GM23338 (cell line): ENCODE results near the gene MUC16. TPM values are rescaled to one million over a fixed set of nuclear protein-coding genes. Genes with fewer than 3 reads are reported as not detected.

ENCODE experiments used
- ATAC-seq: fragments of 200-7000 bp; cut with Tn5 transposase; 3 replicates; pipeline ENCODE4 v1.9.1; 2020
- DNase-seq: peaks from one replicate; pipeline ENCODE4 v3.0.0-alpha.2; 2015; ENCODE audit warnings: low spot score
- H2AFZ ChIP-seq: fragments of 200-600 bp; sonication (generic); 2 replicates; pipeline ENCODE4 v1.8.0; 2016; ENCODE audit warnings: antibody characterized with exemption, mild to moderate bottlenecking, moderate library complexity
- H3F3A ChIP-seq: fragments of 200-600 bp; sonication (generic); replicated peaks from 2 replicates; pipeline ENCODE4 v1.8.0; 2017; ENCODE audit warnings: antibody characterized with exemption, mixed run types, low read depth
- H3K27ac ChIP-seq: fragments of 200-600 bp; sonication (generic); 2 replicates; pipeline ENCODE4 v1.6.1; 2016; ENCODE audit warnings: low read depth
- H3K27me3 ChIP-seq: fragments of 200-600 bp; sonication (generic); 2 replicates; pipeline ENCODE4 v1.8.0; 2016; ENCODE audit warnings: mild to moderate bottlenecking, mixed run types, moderate library complexity; ENCODE audit not compliant: insufficient read depth
- H3K36me3 ChIP-seq: fragments of 200-600 bp; sonication (generic); 2 replicates; pipeline ENCODE4 v1.8.0; 2016; ENCODE audit warnings: mild to moderate bottlenecking; ENCODE audit not compliant: insufficient read depth
- H3K4me1 ChIP-seq: fragments of 200-600 bp; sonication (generic); 2 replicates; pipeline ENCODE4 v1.8.0; 2016; ENCODE audit warnings: mild to moderate bottlenecking, moderate library complexity; ENCODE audit not compliant: insufficient read depth
- H3K4me2 ChIP-seq: fragments of 200-600 bp; sonication (generic); 2 replicates; pipeline ENCODE4 v1.7.1; 2017; ENCODE audit warnings: mixed run types
- H3K4me3 ChIP-seq: fragments of 200-600 bp; sonication (generic); 2 replicates; pipeline ENCODE4 v1.6.1; 2016; ENCODE audit warnings: mixed run types
- H3K79me2 ChIP-seq: fragments of 200-600 bp; sonication (generic); replicated peaks from 2 replicates; pipeline ENCODE4 v1.8.0; 2017; ENCODE audit warnings: mild to moderate bottlenecking; ENCODE audit not compliant: insufficient read depth
- H3K9me2 ChIP-seq: fragments of 200-600 bp; sonication (generic); 2 replicates; pipeline ENCODE4 v1.8.0; 2017; ENCODE audit not compliant: insufficient read depth
- H4K20me1 ChIP-seq: fragments of 200-600 bp; sonication (generic); replicated peaks from 2 replicates; pipeline ENCODE4 v1.8.0; 2017; ENCODE audit warnings: mild to moderate bottlenecking; ENCODE audit not compliant: insufficient read depth
- H3K27ac Mint-ChIP-seq: 2 replicates; pipeline ENCODE4 v1.8.0; 2020; ENCODE audit warnings: inconsistent platforms, mild to moderate bottlenecking, moderate library complexity, mixed read lengths
- H3K27me3 Mint-ChIP-seq: 3 replicates; pipeline ENCODE4 v1.8.0; 2022; ENCODE audit warnings: low read depth, mild to moderate bottlenecking, moderate library complexity, mixed read lengths, inconsistent platforms; ENCODE audit not compliant: insufficient read depth, poor library complexity
- H3K36me3 Mint-ChIP-seq: 3 replicates; pipeline ENCODE4 v1.8.0; 2021; ENCODE audit warnings: low read depth, mild to moderate bottlenecking, inconsistent platforms, moderate library complexity, mixed read lengths
- H3K4me1 Mint-ChIP-seq: 3 replicates; pipeline ENCODE4 v1.8.0; 2020; ENCODE audit warnings: mild to moderate bottlenecking, inconsistent platforms, mixed read lengths
- H3K4me3 Mint-ChIP-seq: 3 replicates; pipeline ENCODE4 v1.8.0; 2021; ENCODE audit warnings: moderate library complexity, mild to moderate bottlenecking, inconsistent platforms, mixed read lengths
- H3K9me3 Mint-ChIP-seq: 3 replicates; pipeline ENCODE4 v1.8.0; 2020; ENCODE audit warnings: moderate library complexity, mild to moderate bottlenecking, inconsistent platforms, mixed read lengths
- CREB1 ChIP-seq: fragments of 250-450 bp; sonication (Bioruptor Pico); IDR thresholded peaks from 2 replicates; pipeline ENCODE4 v1.5.0; 2020; ENCODE audit warnings: low read depth, mild to moderate bottlenecking, moderate library complexity
- EZH2 ChIP-seq: fragments of 200-600 bp; sonication (generic); IDR thresholded peaks from one replicate; pipeline ENCODE4 v1.8.0; 2017; ENCODE audit warnings: antibody characterized with exemption, mild to moderate bottlenecking, low read depth; ENCODE audit not compliant: unreplicated experiment
- EZH2phosphoT487 ChIP-seq: fragments of 200-600 bp; sonication (generic); IDR thresholded peaks from one replicate; pipeline ENCODE4 v1.8.1; 2018; ENCODE audit warnings: antibody characterized with exemption; ENCODE audit not compliant: unreplicated experiment
- JUNB ChIP-seq: IDR thresholded peaks from one replicate; pipeline ENCODE4 v1.6.1; 2016; ENCODE audit warnings: antibody characterized with exemption; ENCODE audit not compliant: unreplicated experiment
- NANOG ChIP-seq: IDR thresholded peaks from 2 replicates; pipeline ENCODE4 v1.6.1; 2016; ENCODE audit warnings: antibody characterized with exemption, borderline replicate concordance
- POLR2AphosphoS5 ChIP-seq: IDR thresholded peaks from 2 replicates; pipeline ENCODE4 v1.6.1; 2016; ENCODE audit warnings: antibody characterized with exemption, low read depth
- STAT1 ChIP-seq: IDR thresholded peaks from one replicate; pipeline ENCODE4 v1.6.1; 2016; ENCODE audit warnings: antibody characterized with exemption; ENCODE audit not compliant: unreplicated experiment
- ZNF114 ChIP-seq: fragments of 250-450 bp; sonication (Bioruptor Pico); IDR thresholded peaks from 2 replicates; pipeline ENCODE4 v1.5.0; 2020; ENCODE audit warnings: mild to moderate bottlenecking, moderate library complexity
- ZNF331 ChIP-seq: fragments of 250-450 bp; sonication (Bioruptor Pico); IDR thresholded peaks from 2 replicates; pipeline ENCODE4 v1.5.0; 2020; ENCODE audit warnings: low read depth, mild to moderate bottlenecking, moderate library complexity
- ZNF462 ChIP-seq: fragments of 250-450 bp; sonication (Bioruptor Pico); IDR thresholded peaks from 2 replicates; pipeline ENCODE4 v1.5.0; 2020; ENCODE audit warnings: mild to moderate bottlenecking, moderate library complexity
- polyA plus RNA-seq: library from polyadenylated mRNA; unstranded; fragments of >200 nt; fragmentation: Nextera tagmentation; extraction: Ambion mirVana; gene quantifications from 2 replicates; pipeline ENCODE4 v1.2.1, GENCODE V29; 2016
- total RNA-seq: library from RNA; depleted of rRNA; stranded (reverse); fragments of >200 nt; shearing (Covaris generic); gene quantifications from 2 replicates; pipeline ENCODE4 v1.2.3, GENCODE V29; 2014
- TF ChIP-seq, protein P1 (sequence below): IDR thresholded peaks from one replicate; pipeline ENCODE4 v1.6.1; 2018; ENCODE audit warnings: antibody characterized with exemption; ENCODE audit not compliant: unreplicated experiment

Gene MUC16
- total and polyA plus RNA-seq, 2 experiments from 2014 or later: 0.06 to 0.42 TPM

GRCh38 chr19:9010693-9011092 lies 484 bp upstream of the MUC16 start:
- Mint-ChIP-seq H3K9me3 (peaks cover 94% of the 10 kb centered on the region), H3K4me3 (no peak overlapping the region), H3K27me3 (peaks cover 5% of the 10 kb centered on the region), H3K27ac (no peak overlapping the region), H3K36me3 (peaks cover 46% of the 10 kb centered on the region), H3K4me1 (no peaks in the 10 kb centered on the region)
- H3K36me3 ChIP-seq: no peaks in the 10 kb centered on the region
- no peaks in the 10 kb centered on the region for H3K79me2 ChIP-seq
- H3K27ac ChIP-seq: no peak overlapping the region
- no peak for ATAC-seq
- no peaks in the 10 kb centered on the region for H3K27me3 ChIP-seq
- no peak for DNase-seq
- H3K4me3 ChIP-seq: no peak overlapping the region
- no peaks in the 10 kb centered on the region for H3F3A ChIP-seq
- no peaks in the 10 kb centered on the region for H4K20me1 ChIP-seq
- H2AFZ ChIP-seq: no peak overlapping the region
- TF ChIP-seq CREB1 (no peak), JUNB (no peak), EZH2 (no peak), POLR2AphosphoS5 (no peak)
- H3K4me1 ChIP-seq: no peaks in the 10 kb centered on the region
- H3K4me2 ChIP-seq: no peak overlapping the region
- H3K9me2 ChIP-seq: no peaks in the 10 kb centered on the region

- no peak overlapping the region for H2AFZ ChIP-seq
- peaks cover 5% of the 10 kb centered on the region for H3K27me3 Mint-ChIP-seq
- H3F3A ChIP-seq: no peaks in the 10 kb centered on the region
- H3K4me3 Mint-ChIP-seq: no peak overlapping the region
- H3K4me3 ChIP-seq: no peak overlapping the region
- no peaks in the 10 kb centered on the region for H3K36me3 ChIP-seq
- ATAC-seq (no peak), DNase-seq (no peak)
- no peaks in the 10 kb centered on the region for H3K9me2 ChIP-seq
- peaks cover 44% of the 10 kb centered on the region for H3K36me3 Mint-ChIP-seq
- no peaks in the 10 kb centered on the region for H3K79me2 ChIP-seq
- no peaks in the 10 kb centered on the region for H3K27me3 ChIP-seq
- H3K4me1 Mint-ChIP-seq: no peaks in the 10 kb centered on the region
- H3K4me1 ChIP-seq: no peaks in the 10 kb centered on the region
- no peak overlapping the region for H3K27ac ChIP-seq
- H3K4me2 ChIP-seq: no peak overlapping the region
- H3K9me3 Mint-ChIP-seq: peaks cover 95% of the 10 kb centered on the region
- no peaks in the 10 kb centered on the region for H4K20me1 ChIP-seq
- no peak overlapping the region for H3K27ac Mint-ChIP-seq
- TF ChIP-seq POLR2AphosphoS5 (no peak), NANOG (no peak), CREB1 (no peak), EZH2 (no peak), ZNF462 (no peak), ZNF114 (CRISPR knock-in tag) (no peak), STAT1 (no peak), ZNF331 (CRISPR knock-in tag) (no peak), JUNB (no peak), EZH2phosphoT487 (no peak)
- TF ChIP-seq, protein P1, sequence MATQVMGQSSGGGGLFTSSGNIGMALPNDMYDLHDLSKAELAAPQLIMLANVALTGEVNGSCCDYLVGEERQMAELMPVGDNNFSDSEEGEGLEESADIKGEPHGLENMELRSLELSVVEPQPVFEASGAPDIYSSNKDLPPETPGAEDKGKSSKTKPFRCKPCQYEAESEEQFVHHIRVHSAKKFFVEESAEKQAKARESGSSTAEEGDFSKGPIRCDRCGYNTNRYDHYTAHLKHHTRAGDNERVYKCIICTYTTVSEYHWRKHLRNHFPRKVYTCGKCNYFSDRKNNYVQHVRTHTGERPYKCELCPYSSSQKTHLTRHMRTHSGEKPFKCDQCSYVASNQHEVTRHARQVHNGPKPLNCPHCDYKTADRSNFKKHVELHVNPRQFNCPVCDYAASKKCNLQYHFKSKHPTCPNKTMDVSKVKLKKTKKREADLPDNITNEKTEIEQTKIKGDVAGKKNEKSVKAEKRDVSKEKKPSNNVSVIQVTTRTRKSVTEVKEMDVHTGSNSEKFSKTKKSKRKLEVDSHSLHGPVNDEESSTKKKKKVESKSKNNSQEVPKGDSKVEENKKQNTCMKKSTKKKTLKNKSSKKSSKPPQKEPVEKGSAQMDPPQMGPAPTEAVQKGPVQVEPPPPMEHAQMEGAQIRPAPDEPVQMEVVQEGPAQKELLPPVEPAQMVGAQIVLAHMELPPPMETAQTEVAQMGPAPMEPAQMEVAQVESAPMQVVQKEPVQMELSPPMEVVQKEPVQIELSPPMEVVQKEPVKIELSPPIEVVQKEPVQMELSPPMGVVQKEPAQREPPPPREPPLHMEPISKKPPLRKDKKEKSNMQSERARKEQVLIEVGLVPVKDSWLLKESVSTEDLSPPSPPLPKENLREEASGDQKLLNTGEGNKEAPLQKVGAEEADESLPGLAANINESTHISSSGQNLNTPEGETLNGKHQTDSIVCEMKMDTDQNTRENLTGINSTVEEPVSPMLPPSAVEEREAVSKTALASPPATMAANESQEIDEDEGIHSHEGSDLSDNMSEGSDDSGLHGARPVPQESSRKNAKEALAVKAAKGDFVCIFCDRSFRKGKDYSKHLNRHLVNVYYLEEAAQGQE: no peak
Measured at GRCh38 chr19:9009431-9009830, 778 bp downstream of the MUC16 start.
